ENCODE data around the gene KRTAP10-1.

The KRTAP10-1 gene

GRCh38 chr21:44549525-44550211, 9.7 kb upstream of the KRTAP10-1 start:
- Histone ChIP-seq H4K20me1 (ENCODE audit: insufficient read depth, low read length) (no peaks in the 10 kb centered on the region), H3K79me2 (ENCODE audit: low read length) (no peaks in the 10 kb centered on the region), H3K4me3 (ENCODE audit: low read length) (no peak overlapping the region), H3K9ac (ENCODE audit: low read length) (no peak overlapping the region), H3K9me3 (ENCODE audit: insufficient read depth, low read length) (0 out of 2 replicates have a peak, but pooled peaks cover 9% of the 10 kb centered on the region), H2AFZ (ENCODE audit: low read depth, low read length) (no peak overlapping the region), H3K4me2 (ENCODE audit: low read length) (no peak overlapping the region), H3K27ac (ENCODE audit: low read length) (no peak overlapping the region), H3K36me3 (replicated peaks; ENCODE audit: low read depth, low read length) (no peaks in the 10 kb centered on the region), H3K4me1 (ENCODE audit: low read length) (peaks cover 3% of the 10 kb centered on the region), H3K27me3 (ENCODE audit: low read depth, low read length) (no peaks in the 10 kb centered on the region)
- TF ChIP-seq CTCF (IDR thresholded peaks at IDR 0.05; ENCODE audit: low read depth, low read length) (no peak), EZH2phosphoT487 (IDR thresholded peaks at IDR 0.05; ENCODE audit: low read depth) (no peak)

GRCh38 chr21:44548922-44549321, 8.9 kb upstream of the KRTAP10-1 start:
- Histone ChIP-seq H2AFZ (ENCODE audit: low read depth, low read length) (no peak overlapping the region), H3K9me3 (ENCODE audit: insufficient read depth, low read length) (0 out of 2 replicates have a peak, but pooled peaks cover 9% of the 10 kb centered on the region), H3K79me2 (ENCODE audit: low read length) (no peaks in the 10 kb centered on the region), H4K20me1 (ENCODE audit: insufficient read depth, low read length) (no peaks in the 10 kb centered on the region), H3K36me3 (replicated peaks; ENCODE audit: low read depth, low read length) (no peaks in the 10 kb centered on the region), H3K9ac (ENCODE audit: low read length) (no peak overlapping the region), H3K27ac (ENCODE audit: low read length) (no peak overlapping the region), H3K4me1 (ENCODE audit: low read length) (peaks cover 3% of the 10 kb centered on the region), H3K27me3 (ENCODE audit: low read depth, low read length) (no peaks in the 10 kb centered on the region), H3K4me2 (ENCODE audit: low read length) (no peak overlapping the region), H3K4me3 (ENCODE audit: low read length) (no peak overlapping the region)
- TF ChIP-seq EZH2phosphoT487 (IDR thresholded peaks at IDR 0.05; ENCODE audit: low read depth) (no peak), CTCF (IDR thresholded peaks at IDR 0.05; ENCODE audit: low read depth, low read length) (no peak)

- H3K4me1 ChIP-seq (ENCODE audit: low read length), result peaks cover 3% of the 10 kb centered on the region
- H3K4me3 ChIP-seq (ENCODE audit: low read length), result no peak overlapping the region
- H3K4me2 ChIP-seq (ENCODE audit: low read length), result no peak overlapping the region
- no peak overlapping the region for H2AFZ ChIP-seq (ENCODE audit: low read depth, low read length)
- no peak for TF ChIP-seq EZH2phosphoT487 (IDR thresholded peaks at IDR 0.05; ENCODE audit: low read depth)
- H3K9me3 ChIP-seq (ENCODE audit: insufficient read depth, low read length), result 0 out of 2 replicates have a peak, but pooled peaks cover 9% of the 10 kb centered on the region
- no peaks in the 10 kb centered on the region for H3K27me3 ChIP-seq (ENCODE audit: low read depth, low read length)
- H3K27ac ChIP-seq (ENCODE audit: low read length), result no peak overlapping the region
- H3K9ac ChIP-seq (ENCODE audit: low read length), result no peak overlapping the region
- no peaks in the 10 kb centered on the region for H3K79me2 ChIP-seq (ENCODE audit: low read length)
- H3K36me3 ChIP-seq (replicated peaks; ENCODE audit: low read depth, low read length), result no peaks in the 10 kb centered on the region
- no peaks in the 10 kb centered on the region for H4K20me1 ChIP-seq (ENCODE audit: insufficient read depth, low read length)
Measured at GRCh38 chr21:44548381-44548780, 8.4 kb upstream of the KRTAP10-1 start.

- Histone ChIP-seq H3K79me2 (ENCODE audit: low read length) (no peaks in the 10 kb centered on the region), H3K9me3 (ENCODE audit: insufficient read depth, low read length) (0 out of 2 replicates have a peak, but pooled peaks cover 9% of the 10 kb centered on the region), H3K27ac (ENCODE audit: low read length) (no peak overlapping the region), H3K9ac (ENCODE audit: low read length) (no peak overlapping the region), H3K36me3 (replicated peaks; ENCODE audit: low read depth, low read length) (no peaks in the 10 kb centered on the region), H3K4me2 (ENCODE audit: low read length) (no peak overlapping the region), H3K4me3 (ENCODE audit: low read length) (no peak overlapping the region), H4K20me1 (ENCODE audit: insufficient read depth, low read length) (no peaks in the 10 kb centered on the region), H3K4me1 (ENCODE audit: low read length) (peaks cover 3% of the 10 kb centered on the region), H3K27me3 (ENCODE audit: low read depth, low read length) (no peaks in the 10 kb centered on the region), H2AFZ (ENCODE audit: low read depth, low read length) (peak overlapping the region; percentile 64; the same call in 1 of the 2 replicates)
- no peak for TF ChIP-seq CTCF (IDR thresholded peaks at IDR 0.05; ENCODE audit: low read depth, low read length)
- no peak for TF ChIP-seq EZH2phosphoT487 (IDR thresholded peaks at IDR 0.05; ENCODE audit: low read depth)
Measured at GRCh38 chr21:44547656-44548331, 7.8 kb upstream of the KRTAP10-1 start.
